HG02970 (cell line): ENCODE data around the gene MCF2L.
"Not testable (repeated sequence)": the region's sequence is repeated elsewhere in the genome, so short reads cannot be mapped to it uniquely, and the experiment has no call there.

Experiments
- ATAC-seq: cut with Tn5 transposase; IDR thresholded peaks from one replicate; pipeline ENCODE4 v1.9.1; 2021; ENCODE audit warnings: mild to moderate bottlenecking, moderate library complexity, moderate number of reproducible peaks; ENCODE audit not compliant: unreplicated experiment, low FRiP score

The MCF2L gene, protein sequence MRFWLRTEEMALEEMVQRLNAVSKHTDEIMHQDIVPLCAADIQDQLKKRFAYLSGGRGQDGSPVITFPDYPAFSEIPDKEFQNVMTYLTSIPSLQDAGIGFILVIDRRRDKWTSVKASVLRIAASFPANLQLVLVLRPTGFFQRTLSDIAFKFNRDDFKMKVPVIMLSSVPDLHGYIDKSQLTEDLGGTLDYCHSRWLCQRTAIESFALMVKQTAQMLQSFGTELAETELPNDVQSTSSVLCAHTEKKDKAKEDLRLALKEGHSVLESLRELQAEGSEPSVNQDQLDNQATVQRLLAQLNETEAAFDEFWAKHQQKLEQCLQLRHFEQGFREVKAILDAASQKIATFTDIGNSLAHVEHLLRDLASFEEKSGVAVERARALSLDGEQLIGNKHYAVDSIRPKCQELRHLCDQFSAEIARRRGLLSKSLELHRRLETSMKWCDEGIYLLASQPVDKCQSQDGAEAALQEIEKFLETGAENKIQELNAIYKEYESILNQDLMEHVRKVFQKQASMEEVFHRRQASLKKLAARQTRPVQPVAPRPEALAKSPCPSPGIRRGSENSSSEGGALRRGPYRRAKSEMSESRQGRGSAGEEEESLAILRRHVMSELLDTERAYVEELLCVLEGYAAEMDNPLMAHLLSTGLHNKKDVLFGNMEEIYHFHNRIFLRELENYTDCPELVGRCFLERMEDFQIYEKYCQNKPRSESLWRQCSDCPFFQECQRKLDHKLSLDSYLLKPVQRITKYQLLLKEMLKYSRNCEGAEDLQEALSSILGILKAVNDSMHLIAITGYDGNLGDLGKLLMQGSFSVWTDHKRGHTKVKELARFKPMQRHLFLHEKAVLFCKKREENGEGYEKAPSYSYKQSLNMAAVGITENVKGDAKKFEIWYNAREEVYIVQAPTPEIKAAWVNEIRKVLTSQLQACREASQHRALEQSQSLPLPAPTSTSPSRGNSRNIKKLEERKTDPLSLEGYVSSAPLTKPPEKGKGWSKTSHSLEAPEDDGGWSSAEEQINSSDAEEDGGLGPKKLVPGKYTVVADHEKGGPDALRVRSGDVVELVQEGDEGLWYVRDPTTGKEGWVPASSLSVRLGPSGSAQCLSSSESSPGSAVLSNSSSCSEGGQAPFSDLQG

DNA sequence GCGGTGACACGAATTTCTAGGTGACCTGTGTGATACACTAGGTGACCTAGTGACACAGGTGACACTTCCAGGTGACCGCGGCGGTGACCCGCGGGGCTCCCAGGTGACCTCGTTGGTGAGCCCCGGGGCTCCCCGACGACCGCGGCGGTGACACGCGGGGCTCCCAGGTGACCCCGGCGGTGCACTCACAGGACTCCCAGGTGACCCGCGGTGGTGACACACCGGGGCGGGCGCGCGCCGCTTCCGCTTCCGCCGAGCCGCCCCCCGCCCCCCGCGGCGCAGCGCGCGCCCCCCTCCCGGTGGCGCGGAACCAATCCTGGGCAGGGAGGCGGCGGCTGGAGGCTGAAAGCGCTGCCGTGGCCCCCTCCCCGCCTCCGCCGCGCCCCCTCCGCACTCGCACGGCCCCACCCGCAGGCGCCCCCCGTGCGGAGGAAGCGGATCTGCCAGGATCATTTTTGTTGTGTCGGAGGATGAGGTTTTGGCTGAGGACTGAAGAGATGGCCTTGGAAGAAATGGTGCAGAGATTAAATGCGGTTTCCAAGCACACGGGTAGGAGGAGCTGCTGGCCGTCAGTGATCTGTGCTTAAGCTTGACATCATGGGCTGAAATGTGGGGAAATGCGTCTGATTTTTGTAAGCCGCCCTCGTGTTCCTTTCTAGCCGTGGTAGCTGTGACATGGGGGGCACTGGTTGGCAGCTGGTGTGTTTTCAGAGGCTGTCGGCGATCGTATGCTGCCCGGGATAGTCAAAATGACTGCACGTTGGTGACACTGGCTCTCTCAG is at the start of gene MCF2L:
Gene MCF2L (plus strand): TSS at position 305 of the 782 bp plus-strand sequence. CDS start 166 bp downstream, at position 471.
- no peak for ATAC-seq

DNA sequence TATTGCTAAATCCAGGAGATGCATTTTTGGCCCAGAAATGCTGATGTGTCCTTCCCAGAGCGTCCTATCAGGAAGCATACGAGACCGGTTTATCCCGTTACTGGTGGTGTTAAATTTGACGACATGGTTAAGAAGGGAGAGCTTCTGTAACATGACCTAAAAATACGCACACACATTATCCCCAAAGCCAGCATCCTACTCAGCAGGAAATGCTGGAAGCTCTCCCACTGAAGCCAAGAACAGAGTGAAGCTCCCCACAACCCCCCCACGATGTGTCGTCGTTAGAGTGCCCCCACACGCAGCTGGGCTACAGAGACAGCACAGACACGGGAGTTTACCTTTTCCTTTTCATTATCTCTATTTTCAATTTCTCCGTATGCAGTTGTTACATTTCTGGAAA is 45.1 kb upstream of the MCF2L start:
- no peak for ATAC-seq

DNA sequence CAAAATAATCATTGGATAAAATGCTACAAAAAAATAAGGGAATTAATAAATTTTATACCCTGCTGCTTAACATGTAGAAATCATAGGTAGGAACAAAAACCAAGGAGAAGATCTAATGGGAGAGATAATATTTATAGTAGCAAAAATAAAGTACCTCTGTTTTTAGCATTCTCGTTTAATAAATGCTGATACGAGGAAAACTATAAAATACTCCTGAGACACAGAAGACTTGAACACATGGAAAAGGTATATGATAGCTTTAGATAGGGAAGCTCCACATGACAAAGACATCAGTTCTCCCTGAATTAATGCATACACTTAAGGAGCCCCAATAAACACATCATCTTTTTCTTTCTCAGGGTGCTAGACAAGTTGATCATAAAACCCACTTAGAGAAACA is 44.6 kb upstream of the MCF2L start:
- ATAC-seq = no peak

DNA sequence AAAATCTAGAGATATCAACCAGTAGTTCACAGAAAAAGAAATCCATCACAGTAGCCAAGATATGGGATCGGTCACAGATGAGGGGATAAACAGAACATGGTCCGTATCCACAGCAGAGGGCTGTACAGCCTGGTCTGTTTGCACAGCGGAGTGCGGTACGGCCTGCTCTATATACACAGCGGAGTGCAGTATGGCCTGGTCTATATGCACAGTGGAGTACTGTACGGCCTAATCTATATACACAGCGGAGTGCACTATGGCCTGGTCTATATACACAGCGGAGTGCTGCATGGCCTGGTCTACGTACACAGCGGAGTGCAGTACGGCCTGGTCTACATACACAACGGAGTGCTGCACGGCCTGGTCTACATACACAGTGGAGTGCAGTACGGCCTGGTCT is 43.0 kb upstream of the MCF2L start:
- no peak for ATAC-seq

DNA sequence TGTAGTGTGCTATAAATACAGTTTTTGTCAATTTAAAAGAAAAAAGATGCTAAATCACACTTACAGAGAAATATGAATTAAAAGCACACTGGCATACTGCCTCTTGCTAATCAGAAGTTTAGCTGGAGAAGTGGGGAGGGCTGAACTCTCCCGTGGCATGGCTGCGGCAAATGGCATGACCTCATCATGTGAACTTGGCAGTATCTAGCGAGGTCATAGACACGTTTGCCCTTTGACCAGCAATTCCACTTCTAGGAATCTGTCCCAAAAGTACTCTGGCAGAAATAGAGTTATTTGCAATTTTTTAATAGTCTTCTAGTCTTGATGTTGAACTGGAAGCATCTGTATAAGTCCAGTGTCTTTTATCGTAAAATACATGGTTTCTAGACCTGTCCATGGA is 42.0 kb upstream of the MCF2L start:
- no peak for ATAC-seq

DNA sequence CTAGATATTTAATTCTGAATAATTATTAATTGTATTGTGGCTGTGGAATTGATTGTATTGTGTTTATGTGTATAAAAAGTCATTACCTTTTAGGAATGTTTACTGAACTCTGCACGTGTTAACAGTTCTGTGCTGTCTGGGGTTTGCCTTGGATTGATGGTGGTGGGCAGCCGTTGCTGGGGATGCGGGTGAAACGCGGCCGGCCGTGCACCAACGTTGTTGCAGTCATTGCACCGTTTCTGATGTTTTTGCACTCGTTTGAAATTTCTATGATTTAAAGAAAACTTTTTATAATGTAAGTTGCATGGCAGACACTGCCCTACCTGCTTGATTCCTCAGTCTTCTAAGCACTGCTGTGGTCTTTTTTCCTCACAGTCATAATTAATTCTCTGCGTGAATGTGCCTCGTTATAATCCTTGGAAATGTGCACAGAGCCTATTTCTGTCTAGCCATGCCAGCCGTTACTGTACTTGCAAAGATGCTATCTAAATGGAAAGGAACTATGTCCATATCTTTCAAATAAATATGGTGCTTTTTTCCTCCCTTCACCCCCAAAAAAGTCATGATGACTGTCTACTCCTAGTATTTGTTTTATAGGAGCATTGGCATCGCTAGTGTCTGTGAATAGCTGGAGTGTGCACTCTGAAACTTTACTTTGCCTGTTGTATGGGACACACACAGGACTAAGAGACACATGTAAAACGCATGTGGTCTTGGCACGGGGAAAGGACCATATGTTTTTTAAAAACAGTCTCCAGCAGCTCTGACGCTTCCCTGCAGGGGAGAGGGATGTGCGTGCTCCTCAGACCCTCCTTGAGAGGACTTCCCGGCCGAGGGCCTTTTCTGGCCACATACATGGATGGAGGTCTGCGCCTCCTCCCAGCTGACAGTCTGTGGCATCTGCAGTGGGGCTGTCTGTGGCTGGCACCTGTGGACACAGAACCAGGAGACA is 40.7 kb upstream of the MCF2L start:
- ATAC-seq = no peak

DNA sequence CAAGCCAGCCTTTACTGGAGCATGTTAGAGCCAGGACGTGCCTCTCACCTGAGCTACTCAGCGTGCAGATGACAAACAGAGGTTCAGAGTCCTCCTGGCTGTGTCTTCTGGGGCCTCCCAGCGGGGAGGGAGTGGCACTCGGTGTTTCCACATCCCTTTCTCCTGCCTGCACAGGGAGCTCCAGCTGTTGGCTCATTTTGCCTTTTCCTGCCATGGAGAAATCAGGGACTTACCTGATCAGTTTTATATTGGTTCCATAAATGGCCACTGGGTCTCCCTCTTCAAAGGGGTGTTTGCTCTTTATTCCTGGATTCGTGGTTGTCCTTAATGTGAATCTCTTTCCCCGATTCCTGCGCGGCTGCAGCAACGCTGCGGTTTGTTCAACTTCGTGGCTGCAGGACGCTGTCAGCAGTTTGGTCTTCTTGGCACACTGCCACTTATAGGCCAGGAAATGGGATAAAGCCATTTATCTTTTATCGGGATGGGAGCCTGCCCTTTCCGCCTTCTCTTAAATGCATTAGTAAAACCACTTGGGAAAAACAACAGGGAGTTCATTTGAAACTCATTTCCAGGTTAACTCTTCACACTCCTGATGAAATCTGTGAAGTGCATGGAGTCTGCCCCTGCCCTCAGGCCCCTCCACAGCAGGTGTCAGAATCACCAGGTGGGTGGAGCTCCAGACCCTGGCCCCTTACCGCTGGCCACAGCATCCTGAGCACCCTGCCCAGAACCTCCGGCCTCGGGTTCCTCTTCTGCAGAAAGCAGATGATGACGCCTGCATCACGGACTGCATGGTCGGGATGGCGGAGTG is 39.8 kb upstream of the MCF2L start:
- no peak for ATAC-seq

DNA sequence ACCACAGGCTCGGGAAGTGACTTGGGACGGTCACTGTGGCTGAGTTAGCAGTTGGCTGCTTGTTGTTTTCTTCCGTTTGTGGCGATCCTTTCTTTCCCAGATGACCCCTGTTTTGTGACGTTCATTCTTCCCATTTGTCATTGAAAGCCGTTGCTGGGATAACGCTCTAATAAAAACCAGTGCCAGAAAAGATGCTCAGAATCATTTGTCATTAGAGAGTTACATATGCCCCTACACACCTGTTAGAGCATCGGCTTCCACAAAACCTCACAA is 39.3 kb upstream of the MCF2L start:
- no peak for ATAC-seq

DNA sequence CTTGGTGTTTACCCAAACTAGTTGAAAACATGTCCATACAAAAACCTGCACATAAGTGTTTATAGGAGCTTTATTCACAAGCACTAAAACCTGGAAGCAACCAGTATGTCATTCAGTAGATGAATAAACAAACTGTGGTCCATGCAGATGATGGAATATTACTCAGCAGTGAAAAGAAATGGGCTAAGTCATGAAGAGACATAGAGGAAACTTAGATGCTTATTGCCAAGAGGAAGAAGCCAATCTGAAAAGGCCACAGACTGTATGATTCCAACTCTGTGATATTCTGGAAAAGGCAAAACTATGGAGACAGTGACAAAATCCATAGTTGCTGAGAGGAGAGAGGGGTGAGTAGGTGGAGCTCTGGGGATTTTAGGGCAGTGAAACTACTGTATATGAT is 38.8 kb upstream of the MCF2L start:
- no peak for ATAC-seq

DNA sequence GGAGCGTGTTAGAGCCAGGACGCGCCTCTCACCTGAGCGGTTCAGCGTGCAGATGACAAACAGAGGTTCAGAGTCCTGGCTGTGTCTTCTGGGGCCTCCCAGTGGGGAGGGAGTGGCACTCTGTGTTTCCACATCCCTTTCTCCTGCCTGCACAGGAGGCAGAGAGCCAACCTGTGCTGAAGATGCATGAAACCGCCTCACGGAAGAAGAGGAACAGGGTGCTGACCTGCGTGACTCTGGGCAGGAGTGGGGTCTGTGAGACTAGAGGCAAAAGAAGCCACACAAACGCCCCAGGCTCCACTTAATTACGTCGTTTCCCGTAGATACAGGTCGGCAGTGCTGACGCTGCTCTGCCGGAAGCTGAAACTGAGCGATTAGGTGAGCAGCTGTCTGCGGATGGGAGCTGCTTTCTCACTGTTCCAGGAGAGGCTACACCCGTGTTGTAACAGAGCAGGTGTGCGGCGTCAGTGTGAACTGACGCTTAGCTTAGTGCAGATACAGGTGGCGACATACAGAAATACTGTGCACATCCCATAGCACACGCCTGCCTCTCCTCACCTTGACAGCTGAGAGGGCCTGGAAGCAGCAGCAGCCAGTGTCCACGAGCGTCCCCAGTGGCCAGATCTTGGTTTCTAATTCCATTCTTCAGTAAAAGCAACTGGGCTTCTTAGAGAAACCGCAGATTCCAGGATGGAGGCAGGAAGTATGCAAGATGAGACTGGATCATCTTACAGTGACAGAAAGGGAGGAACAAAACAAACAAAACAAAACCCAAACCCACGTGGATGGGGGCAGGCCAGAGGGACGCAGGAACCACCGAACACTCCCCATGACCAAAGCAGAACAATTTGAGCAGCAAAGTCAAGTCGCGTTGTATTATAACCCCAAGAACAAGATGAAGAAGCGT is 37.7 kb upstream of the MCF2L start:
- no peak for ATAC-seq

DNA sequence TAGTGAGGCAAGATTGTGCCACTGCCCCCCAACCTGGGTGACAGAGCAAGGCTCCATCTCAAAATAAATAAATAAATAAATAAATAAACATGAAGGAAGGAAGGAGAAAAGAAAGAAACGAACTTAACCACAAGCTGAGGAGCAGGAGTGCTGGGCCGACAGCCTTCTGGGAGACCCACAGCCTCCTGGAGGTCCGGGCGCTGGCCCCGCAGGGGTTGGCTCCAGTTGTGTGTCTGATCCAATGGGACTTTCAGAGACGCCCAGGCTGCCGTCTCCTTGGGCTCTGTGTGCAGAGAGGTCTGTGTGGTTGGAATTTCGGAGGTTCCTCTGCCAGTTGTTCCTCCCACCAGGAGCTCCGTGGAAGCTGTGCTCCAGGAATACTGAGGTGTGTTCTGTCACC is 36.0 kb upstream of the MCF2L start:
- ATAC-seq = no peak

DNA sequence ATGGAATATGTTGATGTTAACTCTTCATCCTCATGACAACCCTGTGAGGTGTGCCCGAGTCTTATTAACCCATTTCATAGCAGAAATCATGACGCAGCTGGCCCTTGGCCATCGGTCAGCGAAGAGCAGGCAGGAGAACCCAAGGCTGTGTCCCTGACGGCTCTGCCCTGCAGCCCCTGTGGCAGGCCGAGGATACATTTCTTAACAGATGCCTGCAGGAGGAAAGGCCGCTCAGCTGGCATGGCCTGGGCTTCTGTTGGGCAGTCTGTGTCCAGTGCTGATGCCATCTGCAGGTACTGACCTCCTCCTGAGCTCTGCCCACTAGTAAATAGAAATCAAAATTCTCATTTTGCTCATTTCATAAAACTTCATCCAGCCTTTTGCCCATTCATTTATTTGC is 35.4 kb upstream of the MCF2L start:
- ATAC-seq = no peak

DNA sequence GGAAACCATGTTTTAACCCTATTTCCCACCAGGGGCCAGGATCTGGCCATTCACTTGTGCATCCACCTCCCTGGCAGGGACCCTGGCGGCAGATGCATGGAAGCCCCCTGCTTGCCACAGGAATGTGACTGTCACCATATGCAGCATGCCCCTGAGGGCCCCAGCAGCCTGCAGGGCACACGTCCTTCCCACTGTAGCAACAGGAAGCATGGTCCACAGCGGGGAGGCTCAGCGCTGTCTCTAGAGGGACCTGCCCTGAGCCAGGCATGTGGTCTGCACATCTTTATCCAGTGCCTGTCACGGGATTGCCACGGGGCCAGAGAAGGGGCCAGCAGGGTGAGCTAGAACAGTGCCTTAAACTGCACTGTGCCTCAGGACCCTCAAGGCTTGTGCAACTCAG is 34.9 kb upstream of the MCF2L start:
- no peak for ATAC-seq

DNA sequence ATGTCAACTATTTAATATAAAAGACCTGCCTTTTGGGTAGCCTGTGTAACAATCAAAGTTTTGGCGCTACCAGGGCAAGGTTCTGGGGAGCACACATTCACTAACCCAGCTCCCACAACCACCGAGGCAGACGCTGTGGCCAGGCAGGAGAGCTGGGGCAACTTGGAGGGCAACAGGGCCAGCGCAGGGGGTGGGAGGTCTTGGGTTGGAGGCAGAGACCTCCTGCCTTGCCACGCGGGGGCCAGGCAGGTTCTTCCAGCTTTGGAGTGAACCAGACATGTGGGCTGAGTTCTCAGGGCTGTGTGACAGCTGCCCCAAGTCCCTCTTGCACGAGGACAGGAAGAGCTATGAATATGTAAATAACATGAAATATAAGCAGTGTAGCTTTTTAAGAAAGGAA is 30.3 kb upstream of the MCF2L start:
- ATAC-seq = no peak

DNA sequence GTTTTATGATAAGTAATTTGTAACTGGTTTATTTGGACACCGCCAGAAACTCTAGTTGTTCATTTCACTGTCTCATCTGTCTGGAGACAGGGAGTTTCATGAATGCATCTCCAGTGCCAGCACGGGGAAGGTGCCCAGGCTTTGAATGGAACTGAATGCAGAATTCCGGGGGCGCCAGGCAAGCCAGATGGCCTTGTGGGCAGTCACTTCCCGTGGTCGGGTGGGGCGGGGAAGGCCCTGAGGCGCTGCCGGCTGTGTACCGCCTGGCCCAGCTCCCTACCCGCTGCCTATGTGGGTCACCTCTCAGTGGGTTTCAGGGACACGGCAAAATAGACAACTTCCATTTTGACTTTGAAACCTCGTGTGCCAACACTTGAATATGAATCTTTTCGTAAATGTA is 28.8 kb upstream of the MCF2L start:
- no peak for ATAC-seq

DNA sequence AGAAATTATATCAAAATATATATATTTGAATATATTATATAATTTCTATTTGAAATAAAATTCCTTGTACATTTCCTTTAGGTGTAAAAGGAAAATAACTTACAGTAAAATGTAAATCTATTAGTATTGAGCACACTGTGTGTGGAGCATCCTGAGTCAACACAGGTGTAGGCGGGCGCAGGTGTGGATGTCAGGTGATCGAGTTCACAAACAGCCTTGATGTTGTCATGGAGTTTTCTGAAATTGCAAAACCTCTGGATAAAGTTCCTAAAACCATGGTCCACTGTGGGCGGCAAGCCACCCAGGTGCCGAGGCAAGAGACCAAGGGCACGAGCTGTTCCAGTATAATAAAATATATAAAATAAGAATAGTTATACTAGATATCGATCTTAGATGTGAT is 27.7 kb upstream of the MCF2L start:
- no peak for ATAC-seq

DNA sequence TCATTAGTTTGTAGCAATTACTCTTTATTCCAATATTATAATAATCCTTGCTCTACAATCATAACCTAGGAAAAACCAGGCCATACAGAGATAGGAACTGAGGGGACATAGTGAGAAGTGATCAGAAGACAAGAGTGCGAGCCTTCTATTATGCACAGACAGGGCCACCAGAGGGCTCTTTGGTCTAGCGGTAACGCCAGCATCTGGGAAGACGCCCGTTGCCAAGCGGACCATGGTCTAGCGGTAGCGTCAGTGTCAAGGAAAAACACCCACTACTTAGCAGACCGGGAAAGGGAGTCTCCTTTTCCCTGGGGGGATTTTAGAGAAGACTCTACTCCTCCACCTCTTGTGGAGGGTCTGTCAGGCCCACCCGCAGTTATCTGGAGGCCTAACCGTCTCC is 27.2 kb upstream of the MCF2L start:
- not testable (repeated sequence) for ATAC-seq
